Kidney (tissue), 14 donors: Measurements from ENCODE around the gene TMEM52. TPM values are rescaled to one million over a fixed set of nuclear protein-coding genes. Genes with fewer than 3 reads are reported as not detected.

Experiments used
- DNase-seq, 5 donors: peaks; one replicate each; pipeline ENCODE4 v3.0.0-alpha.2; 2013 to 2020
- FAIRE-seq: peaks from 2 replicates; lab custom pipeline; 2012; peaks lifted over from hg19 to GRCh38; lab: Jason Lieb, UNC
- H3K27ac ChIP-seq, 2 donors: one replicate each; pipeline ENCODE4 v1.7.0; 2013; ENCODE audit warnings: low read depth in 2 of 2, low read length in 2 of 2, inconsistent platforms in 1 of 2
- H3K27me3 ChIP-seq: one replicate; pipeline ENCODE4 v1.7.1; 2013; ENCODE audit warnings: low read length, inconsistent platforms; ENCODE audit not compliant: control insufficient read depth, insufficient read depth
- H3K36me3 ChIP-seq, 3 donors: one replicate each; pipeline versions ENCODE4 v1.7.0 to v1.7.1; 2013; ENCODE audit warnings: low read length in 3 of 3, control low read depth in 1 of 3, inconsistent platforms in 1 of 3; ENCODE audit not compliant: insufficient read depth in 3 of 3, control insufficient read depth in 2 of 3
- H3K4me1 ChIP-seq, 3 donors: one replicate each; pipeline versions ENCODE4 v1.7.0 to v1.7.1; 2013; ENCODE audit warnings: low read length in 3 of 3, inconsistent platforms in 1 of 3, low read depth in 1 of 3; ENCODE audit not compliant: control insufficient read depth in 2 of 3, insufficient read depth in 2 of 3
- H3K4me3 ChIP-seq, 3 donors: one replicate each; pipeline versions ENCODE4 v1.7.0 to v1.8.1; 2013; ENCODE audit warnings: low read length in 3 of 3, control low read depth in 1 of 3, inconsistent platforms in 1 of 3
- H3K9ac ChIP-seq, 3 donors: one replicate each; pipeline versions ENCODE4 v1.7.0 to v1.7.1; 2013; ENCODE audit warnings: low read length in 3 of 3, control low read depth in 1 of 3, inconsistent platforms in 1 of 3
- H3K9me3 ChIP-seq, 3 donors: one replicate each; pipeline versions ENCODE4 v1.7.0 to v1.7.1; 2013; ENCODE audit warnings: low read length in 3 of 3, control low read depth in 1 of 3, inconsistent platforms in 1 of 3; ENCODE audit not compliant: control insufficient read depth in 2 of 3, insufficient read depth in 1 of 3
- intact Hi-C: fragments of 100-400 bp; cut with DNase I; formaldehyde crosslinking; loops from one replicate; pipeline ENCODE4 v1.11.1; 2022
- polyA plus RNA-seq: library from polyadenylated mRNA; stranded (reverse); fragments of 350-450 nt; fragmentation: Illumina TruSeq; extraction: RNeasy Lipid Tissue Mini Kit (QIAGEN cat#74804); gene quantifications from one replicate; pipeline ENCODE4 v1.2.3, GENCODE V29; 2014; ENCODE audit warnings: low read depth, low replicate concordance; ENCODE audit not compliant: insufficient read depth
- total RNA-seq: library from RNA; stranded (reverse); fragmentation: NEBNext Ultra II Directional; extraction: Animal tissue kit (Norgen Biotek cat#: 25700); gene quantifications from one replicate; pipeline ENCODE4 v1.2.1, GENCODE V29; 2021
- TF ChIP-seq, protein P1 (sequence below): IDR thresholded peaks from 3 replicates; pipeline ENCODE4 v1.5.1; 2012; ENCODE audit warnings: mild to moderate bottlenecking, moderate library complexity, borderline replicate concordance; ENCODE audit not compliant: insufficient read depth; ENCODE audit errors: extremely low read depth
- donor health status: control.
- donor health status: control.
- donor health status: control.
- donor health status: control.
- donor health status: control.
- donor health status: DM: yes; HTN: yes; CAD: no.
- donor health status: Normal renal cell carcinoma (clear cell type).

The TMEM52 gene
- total and polyA plus RNA-seq, 2 donors from 2014 or later, result 0.50 to 5.1 TPM

DNA sequence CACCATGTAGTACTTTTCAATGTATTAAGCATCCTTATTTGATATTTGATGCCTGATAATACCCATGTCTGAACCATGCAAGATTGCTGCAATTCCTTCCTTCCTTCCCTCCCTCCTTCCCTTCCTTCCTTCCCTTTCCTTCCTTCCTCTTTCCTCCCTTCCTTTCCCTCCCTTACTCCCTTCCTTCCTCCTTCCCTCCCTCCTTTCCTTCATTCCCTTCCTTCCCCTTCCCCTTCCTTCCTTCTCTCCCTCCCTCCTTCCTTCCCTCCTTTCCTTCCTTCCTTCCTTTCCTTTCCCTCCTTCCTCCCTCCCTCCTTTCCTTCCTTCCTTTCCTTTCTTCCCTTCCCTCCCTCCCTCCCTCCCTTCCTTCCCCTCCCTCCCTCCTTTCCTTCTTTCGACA lies 29.7 kb upstream of the TMEM52 start:
- no peak for DNase-seq
- no peak overlapping the region for H3K27ac ChIP-seq
- TF ChIP-seq, protein P1, sequence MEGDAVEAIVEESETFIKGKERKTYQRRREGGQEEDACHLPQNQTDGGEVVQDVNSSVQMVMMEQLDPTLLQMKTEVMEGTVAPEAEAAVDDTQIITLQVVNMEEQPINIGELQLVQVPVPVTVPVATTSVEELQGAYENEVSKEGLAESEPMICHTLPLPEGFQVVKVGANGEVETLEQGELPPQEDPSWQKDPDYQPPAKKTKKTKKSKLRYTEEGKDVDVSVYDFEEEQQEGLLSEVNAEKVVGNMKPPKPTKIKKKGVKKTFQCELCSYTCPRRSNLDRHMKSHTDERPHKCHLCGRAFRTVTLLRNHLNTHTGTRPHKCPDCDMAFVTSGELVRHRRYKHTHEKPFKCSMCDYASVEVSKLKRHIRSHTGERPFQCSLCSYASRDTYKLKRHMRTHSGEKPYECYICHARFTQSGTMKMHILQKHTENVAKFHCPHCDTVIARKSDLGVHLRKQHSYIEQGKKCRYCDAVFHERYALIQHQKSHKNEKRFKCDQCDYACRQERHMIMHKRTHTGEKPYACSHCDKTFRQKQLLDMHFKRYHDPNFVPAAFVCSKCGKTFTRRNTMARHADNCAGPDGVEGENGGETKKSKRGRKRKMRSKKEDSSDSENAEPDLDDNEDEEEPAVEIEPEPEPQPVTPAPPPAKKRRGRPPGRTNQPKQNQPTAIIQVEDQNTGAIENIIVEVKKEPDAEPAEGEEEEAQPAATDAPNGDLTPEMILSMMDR, result no peak
- no peaks in the 10 kb centered on the region for H3K36me3 ChIP-seq
- no peak for FAIRE-seq
- intact Hi-C loops, result no loop called here
- peaks cover 0 to 4% (median 0%) of the 10 kb centered on the region in 3 donors for H3K4me1 ChIP-seq
- H3K9ac ChIP-seq, result no peak overlapping the region
- H3K4me3 ChIP-seq, result no peak overlapping the region
- no peaks in the 10 kb centered on the region for H3K27me3 ChIP-seq
- H3K9me3 ChIP-seq, result no peaks in the 10 kb centered on the region

DNA sequence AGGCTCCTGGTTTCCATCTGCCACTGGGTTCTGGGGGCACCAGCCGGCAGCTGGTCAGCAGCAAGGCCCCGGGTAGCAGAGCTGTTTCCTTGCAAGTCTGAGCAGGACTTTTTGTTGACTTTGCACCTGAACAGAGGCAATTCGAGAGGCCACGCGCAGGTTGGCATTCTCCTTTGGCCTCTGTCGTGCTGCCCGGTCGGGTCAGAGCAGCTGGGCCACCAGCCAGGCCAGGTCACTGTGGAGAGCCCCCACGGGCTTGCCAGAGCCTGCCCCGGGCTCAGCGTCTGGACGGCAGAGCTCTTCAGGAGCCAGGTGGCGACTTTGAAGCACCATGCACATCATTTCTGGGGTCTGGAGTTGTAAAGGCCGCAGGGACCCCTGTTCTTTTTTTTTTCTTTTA lies 28.4 kb upstream of the TMEM52 start:
- Histone ChIP-seq H3K27ac (no peak overlapping the region), H3K9ac (no peak overlapping the region), H3K4me3 (no peak overlapping the region), H3K9me3 (no peaks in the 10 kb centered on the region), H3K4me1 (peaks cover 0 to 7% (median 0%) of the 10 kb centered on the region in 3 donors), H3K27me3 (no peaks in the 10 kb centered on the region), H3K36me3 (no peaks in the 10 kb centered on the region)
- peak in 1 of 5 donors; percentile 44 for DNase-seq
- intact Hi-C loops, result no loop called here
- FAIRE-seq, result no peak
- TF ChIP-seq, protein P1, result no peak

DNA sequence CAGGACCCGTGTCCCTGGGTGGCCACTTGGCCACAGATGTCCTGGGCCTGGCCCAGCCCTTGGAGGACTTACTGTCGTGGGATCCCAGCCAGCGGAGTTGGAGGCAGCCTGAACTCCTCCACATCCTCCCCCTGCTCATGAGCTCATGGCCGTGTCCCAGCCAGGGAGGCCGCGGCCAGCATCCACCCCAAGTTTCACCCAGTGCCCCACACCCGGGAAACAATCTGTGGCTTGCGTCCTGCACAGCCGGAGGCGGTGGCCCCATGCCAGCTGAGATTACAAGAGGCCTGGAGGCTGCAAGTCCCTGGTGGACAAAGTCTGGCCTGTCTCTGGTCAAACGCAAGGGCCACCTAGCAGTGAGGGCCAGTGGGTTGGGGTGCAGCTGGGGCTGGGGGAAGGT lies 27.5 kb upstream of the TMEM52 start:
- Histone ChIP-seq H3K27ac (no peak overlapping the region), H3K9ac (no peak overlapping the region), H3K27me3 (no peaks in the 10 kb centered on the region), H3K4me3 (no peak overlapping the region), H3K36me3 (no peaks in the 10 kb centered on the region), H3K9me3 (no peaks in the 10 kb centered on the region), H3K4me1 (peaks cover 0 to 7% (median 5%) of the 10 kb centered on the region in 3 donors)
- DNase-seq (peak in 2 of 5 donors; percentile 32 to 93), FAIRE-seq (no peak)
- intact Hi-C loops, result no loop called here
- TF ChIP-seq, protein P1, result no peak
